Right lobe of liver (tissue), 4 donors: ENCODE data around the gene TEP1.

Experiments used
- POLR2A ChIP-seq: fragments of 450-650 bp; IDR thresholded peaks from one replicate; pipeline ENCODE4 v1.6.1; 2017; ENCODE audit warnings: antibody characterized with exemption, mild to moderate bottlenecking
- TF ChIP-seq, protein P1 (sequence below), 4 donors: fragments of 200-600 bp in 3 of 4; fragments of 450-650 bp in 1 of 4; IDR thresholded peaks; one replicate each; pipeline versions ENCODE4 v1.5.1 to v1.8.0; 2016 to 2022; ENCODE audit warnings: antibody characterized with exemption in 4 of 4, mild to moderate bottlenecking in 2 of 4
- donor health status: DM: no; HTN: no; CAD: no.
- donor health status: DM: no; HTN: no; CAD: no.
- donor health status: DM: no; HTN: yes; CAD: no.

DNA sequence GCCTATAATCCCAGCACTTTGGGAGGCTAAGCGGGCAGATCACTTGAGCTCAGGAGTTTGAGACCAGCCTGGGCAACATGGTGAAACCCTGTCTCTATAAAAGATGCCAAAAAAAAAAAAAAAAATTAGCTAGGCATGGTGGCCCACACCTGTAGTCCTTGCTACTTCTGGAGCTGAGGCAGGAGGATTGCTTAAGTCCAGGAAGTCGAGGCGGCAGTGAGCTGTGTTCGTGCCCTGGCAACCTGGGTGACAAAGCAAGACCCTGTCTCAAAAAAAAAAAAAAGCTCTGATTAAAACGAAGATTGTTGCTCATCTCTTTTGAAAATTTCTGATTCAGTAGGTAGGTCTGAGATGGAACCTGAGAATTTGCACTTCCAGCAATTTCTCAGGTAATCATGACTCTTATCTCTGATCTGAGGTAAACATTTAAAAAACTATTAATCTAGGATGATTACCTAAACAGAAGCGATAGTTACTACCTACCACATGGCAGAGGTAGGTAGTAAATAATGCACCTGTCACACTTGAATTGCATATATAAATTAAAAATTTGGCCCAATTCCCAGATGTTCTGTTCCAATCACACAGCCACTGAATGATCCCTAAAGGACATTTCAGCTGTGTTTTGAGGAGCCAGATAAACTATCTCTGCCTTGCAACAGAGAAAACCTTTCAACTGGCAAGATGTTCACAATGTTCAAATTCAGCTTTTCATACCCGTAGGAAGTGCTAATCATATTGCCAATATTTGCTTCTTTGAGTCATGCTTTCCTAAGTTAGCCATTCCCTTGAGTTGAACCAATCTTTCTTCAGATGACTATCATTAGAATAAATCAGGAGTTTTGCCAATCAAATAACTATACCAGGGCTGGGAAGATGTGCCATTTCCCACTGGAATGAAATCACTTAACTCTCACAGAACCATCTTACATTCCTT lies 4.2 kb upstream of the TEP1 start:
- TF ChIP-seq, protein P1, sequence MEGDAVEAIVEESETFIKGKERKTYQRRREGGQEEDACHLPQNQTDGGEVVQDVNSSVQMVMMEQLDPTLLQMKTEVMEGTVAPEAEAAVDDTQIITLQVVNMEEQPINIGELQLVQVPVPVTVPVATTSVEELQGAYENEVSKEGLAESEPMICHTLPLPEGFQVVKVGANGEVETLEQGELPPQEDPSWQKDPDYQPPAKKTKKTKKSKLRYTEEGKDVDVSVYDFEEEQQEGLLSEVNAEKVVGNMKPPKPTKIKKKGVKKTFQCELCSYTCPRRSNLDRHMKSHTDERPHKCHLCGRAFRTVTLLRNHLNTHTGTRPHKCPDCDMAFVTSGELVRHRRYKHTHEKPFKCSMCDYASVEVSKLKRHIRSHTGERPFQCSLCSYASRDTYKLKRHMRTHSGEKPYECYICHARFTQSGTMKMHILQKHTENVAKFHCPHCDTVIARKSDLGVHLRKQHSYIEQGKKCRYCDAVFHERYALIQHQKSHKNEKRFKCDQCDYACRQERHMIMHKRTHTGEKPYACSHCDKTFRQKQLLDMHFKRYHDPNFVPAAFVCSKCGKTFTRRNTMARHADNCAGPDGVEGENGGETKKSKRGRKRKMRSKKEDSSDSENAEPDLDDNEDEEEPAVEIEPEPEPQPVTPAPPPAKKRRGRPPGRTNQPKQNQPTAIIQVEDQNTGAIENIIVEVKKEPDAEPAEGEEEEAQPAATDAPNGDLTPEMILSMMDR (IDR thresholded peaks at IDR 0.05) = no peak
- no peak for TF ChIP-seq POLR2A
